Tibial nerve (tissue), 4 donors: ENCODE results near the gene KRT72. TPM values are rescaled to one million over a fixed set of nuclear protein-coding genes. Genes with fewer than 3 reads are reported as not detected.

Source experiments
- DNase-seq, 2 donors: peaks; one replicate each; pipeline ENCODE4 v3.0.0-alpha.2; 2019; ENCODE audit warnings: low spot score in 2 of 2
- H3K27ac ChIP-seq, 4 donors: fragments of 200-600 bp; sonication (generic) in 3 of 4; one replicate each; pipeline ENCODE4 v1.5.1; 2017 to 2019; ENCODE audit warnings: mild to moderate bottlenecking in 1 of 4
- H3K27me3 ChIP-seq, 2 donors: fragments of 200-600 bp; sonication (generic) in 1 of 2; one replicate each; pipeline versions ENCODE4 v1.5.1 to v1.6.0; 2017 to 2019
- H3K36me3 ChIP-seq, 3 donors: fragments of 200-600 bp; sonication (generic); one replicate each; pipeline ENCODE4 v1.5.1; 2018 to 2019
- H3K4me1 ChIP-seq, 4 donors: fragments of 200-600 bp; sonication (generic) in 3 of 4; one replicate each; pipeline ENCODE4 v1.5.1; 2017 to 2019
- H3K4me3 ChIP-seq, 4 donors: fragments of 200-600 bp; sonication (generic) in 3 of 4; one replicate each; pipeline ENCODE4 v1.5.1; 2017 to 2019; ENCODE audit warnings: mild to moderate bottlenecking in 1 of 4, moderate library complexity in 1 of 4
- H3K9me3 ChIP-seq, 4 donors: fragments of 200-600 bp; sonication (generic) in 3 of 4; one replicate each; pipeline ENCODE4 v1.5.1; 2017 to 2019
- EP300 ChIP-seq, 2 donors: sonication (generic); formaldehyde crosslinking; IDR thresholded peaks; one replicate each; pipeline ENCODE4 v1.6.1; 2017; ENCODE audit warnings: antibody characterized with exemption in 2 of 2, mild to moderate bottlenecking in 1 of 2
- POLR2A ChIP-seq, 2 donors: fragments of 450-650 bp; IDR thresholded peaks; one replicate each; pipeline ENCODE4 v1.6.1; 2017; ENCODE audit warnings: antibody characterized with exemption in 2 of 2, mild to moderate bottlenecking in 2 of 2, moderate library complexity in 2 of 2
- WGBS, 2 donors: methylation state at CpG; one replicate each; pipeline ENCODE4 v1.1.5; 2018; 5-methylcytosine and 5-hydroxymethylcytosine counted together
- total RNA-seq, 4 donors: library from RNA; depleted of rRNA; stranded (reverse); fragments of >200 nt; gene quantifications; one replicate each; pipeline ENCODE4 v1.1.0, GENCODE V29; 2016
- TF ChIP-seq, protein P1 (sequence below), 5 experiments: fragments of 200-600 bp in 3 of 5; fragments of 450-650 bp in 2 of 5; sonication (generic) in 3 of 5; IDR thresholded peaks; one replicate each; pipeline ENCODE4 v1.5.1; 2016 to 2019; ENCODE audit warnings: antibody characterized with exemption in 5 of 5, mild to moderate bottlenecking in 3 of 5, moderate library complexity in 2 of 5

Gene KRT72
- total RNA-seq, 4 donors from 2014 or later, result not detected

DNA sequence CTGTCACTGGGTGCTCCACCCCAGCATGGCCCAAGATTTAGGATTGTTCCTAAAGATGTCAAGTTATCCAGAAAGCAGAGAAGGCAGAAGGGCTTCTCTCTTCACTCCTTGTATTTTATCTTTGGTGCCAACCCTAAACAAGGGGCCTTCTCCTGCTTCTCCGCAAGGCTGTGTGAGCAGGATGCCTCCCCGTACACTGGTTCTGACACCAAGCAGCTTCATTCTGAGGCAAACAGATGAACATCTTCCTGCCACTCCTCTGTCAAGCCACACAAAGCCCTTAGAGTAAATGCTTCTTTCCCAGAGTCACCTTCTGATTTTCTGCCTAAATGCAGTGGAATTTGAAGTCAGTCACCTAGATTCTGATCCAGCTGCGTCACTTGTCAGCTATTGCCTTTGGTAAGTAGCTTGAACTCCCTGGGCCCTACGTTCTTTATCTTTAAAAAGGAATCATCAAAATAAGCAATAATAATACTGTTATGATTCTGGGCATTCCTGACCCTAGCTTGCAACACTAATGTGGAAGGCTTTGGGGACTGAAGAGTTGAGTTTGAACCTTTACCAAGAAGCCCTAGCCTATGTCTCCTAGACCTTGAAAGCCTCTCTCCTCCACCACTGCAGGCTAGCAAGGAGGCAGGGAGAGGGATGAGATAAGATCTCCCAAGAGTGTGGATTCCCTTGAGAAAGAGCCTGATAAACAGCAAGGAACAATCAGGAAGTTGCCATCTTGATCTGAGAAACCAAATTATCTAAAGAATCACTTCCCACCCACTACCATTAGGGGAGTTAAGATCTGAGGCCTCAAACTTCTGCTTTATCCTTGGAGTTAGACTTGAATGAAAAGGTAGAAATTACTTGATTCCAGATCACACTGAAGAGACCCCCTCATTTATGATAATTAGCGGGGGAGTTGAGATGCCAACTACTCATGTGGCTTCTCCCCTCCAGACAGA, 11.4 kb upstream of the KRT72 start:
- Histone ChIP-seq H3K4me1 (no peaks in the 10 kb centered on the region), H3K27ac (no peak overlapping the region), H3K9me3 (no peaks in the 10 kb centered on the region), H3K36me3 (no peaks in the 10 kb centered on the region), H3K4me3 (no peak overlapping the region), H3K27me3 (peaks cover 0 to 21% of the 10 kb centered on the region in 2 donors)
- WGBS, 2 donors, result 81 to 90% methylated on average over 5 of the region's 5 CpGs
- TF ChIP-seq EP300 (IDR thresholded peaks at IDR 0.05) (no peak), POLR2A (IDR thresholded peaks at IDR 0.05) (no peak)
- TF ChIP-seq, protein P1, sequence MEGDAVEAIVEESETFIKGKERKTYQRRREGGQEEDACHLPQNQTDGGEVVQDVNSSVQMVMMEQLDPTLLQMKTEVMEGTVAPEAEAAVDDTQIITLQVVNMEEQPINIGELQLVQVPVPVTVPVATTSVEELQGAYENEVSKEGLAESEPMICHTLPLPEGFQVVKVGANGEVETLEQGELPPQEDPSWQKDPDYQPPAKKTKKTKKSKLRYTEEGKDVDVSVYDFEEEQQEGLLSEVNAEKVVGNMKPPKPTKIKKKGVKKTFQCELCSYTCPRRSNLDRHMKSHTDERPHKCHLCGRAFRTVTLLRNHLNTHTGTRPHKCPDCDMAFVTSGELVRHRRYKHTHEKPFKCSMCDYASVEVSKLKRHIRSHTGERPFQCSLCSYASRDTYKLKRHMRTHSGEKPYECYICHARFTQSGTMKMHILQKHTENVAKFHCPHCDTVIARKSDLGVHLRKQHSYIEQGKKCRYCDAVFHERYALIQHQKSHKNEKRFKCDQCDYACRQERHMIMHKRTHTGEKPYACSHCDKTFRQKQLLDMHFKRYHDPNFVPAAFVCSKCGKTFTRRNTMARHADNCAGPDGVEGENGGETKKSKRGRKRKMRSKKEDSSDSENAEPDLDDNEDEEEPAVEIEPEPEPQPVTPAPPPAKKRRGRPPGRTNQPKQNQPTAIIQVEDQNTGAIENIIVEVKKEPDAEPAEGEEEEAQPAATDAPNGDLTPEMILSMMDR (IDR thresholded peaks at IDR 0.05), result no peak
- no peak for DNase-seq

DNA sequence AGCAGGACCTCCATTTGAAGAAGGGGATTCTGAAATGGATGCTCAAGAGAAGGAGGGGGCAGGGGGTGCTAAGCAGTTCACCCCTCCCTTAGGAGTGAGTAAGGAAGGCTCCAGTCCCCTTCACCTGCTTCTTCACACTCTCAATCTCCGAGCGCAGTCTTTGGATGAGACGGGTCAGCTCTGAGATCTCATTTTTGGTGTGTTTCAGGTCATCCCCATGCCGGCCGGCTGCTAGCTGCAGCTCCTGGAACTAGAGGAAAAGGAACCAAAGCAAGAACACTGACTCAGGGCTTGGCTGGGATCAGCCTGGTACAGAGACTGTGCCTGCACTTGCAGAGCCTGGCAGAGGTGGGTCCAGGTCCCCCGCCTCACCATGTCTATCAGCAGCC, 9.8 kb upstream of the KRT72 start:
- Histone ChIP-seq H3K27me3 (peaks cover 0 to 21% of the 10 kb centered on the region in 2 donors), H3K27ac (no peak overlapping the region), H3K4me1 (no peaks in the 10 kb centered on the region), H3K4me3 (no peak overlapping the region), H3K36me3 (no peaks in the 10 kb centered on the region), H3K9me3 (no peaks in the 10 kb centered on the region)
- DNase-seq, result no peak
- TF ChIP-seq, protein P1 (IDR thresholded peaks at IDR 0.05), result no peak
- no peak for TF ChIP-seq POLR2A (IDR thresholded peaks at IDR 0.05)
- 88 to 97% methylated on average over 6 of the region's 6 CpGs for WGBS, 2 donors

DNA sequence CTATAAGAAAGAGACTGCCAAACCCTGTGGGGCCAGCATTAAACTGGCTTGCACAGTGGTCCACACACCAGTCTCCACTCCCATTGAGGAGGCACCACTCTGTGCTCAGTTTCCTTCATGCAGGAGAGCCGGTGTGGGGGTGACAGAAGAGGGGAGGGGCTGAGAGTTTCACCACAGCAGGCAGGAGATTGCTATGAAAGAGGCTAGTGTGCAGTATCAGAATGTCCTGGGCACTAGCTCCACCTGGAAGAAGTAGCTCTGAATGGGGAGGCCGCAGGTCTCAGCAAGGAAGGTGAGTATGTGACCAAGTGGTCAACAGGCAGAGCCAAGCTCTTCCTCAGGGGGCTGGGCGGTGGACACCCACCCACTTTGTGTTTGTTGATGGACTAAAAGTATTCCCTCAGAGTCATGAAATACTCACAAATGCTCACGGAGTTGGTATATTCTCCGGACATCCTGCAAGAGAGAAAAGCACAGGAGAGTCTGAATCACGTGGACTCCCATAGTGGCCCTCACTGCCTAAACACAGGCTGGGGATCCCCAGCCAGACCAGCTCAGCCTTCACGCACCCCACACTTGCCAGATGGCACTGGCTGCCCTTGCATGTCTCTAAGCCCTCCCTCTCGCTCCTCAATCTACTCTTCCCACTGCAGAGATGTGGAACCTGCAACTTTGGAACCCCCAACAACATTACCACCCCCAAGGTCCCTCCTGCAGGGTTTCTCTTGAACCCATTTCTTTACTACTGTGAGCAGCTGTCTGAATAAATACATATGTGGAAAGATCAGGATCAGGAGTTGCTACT, 7.8 kb upstream of the KRT72 start:
- Histone ChIP-seq H3K27ac (no peak overlapping the region), H3K9me3 (no peaks in the 10 kb centered on the region), H3K4me3 (no peak overlapping the region), H3K36me3 (no peaks in the 10 kb centered on the region), H3K4me1 (no peaks in the 10 kb centered on the region), H3K27me3 (peaks cover 0 to 21% of the 10 kb centered on the region in 2 donors)
- 75 to 77% methylated on average over 8 of the region's 8 CpGs for WGBS, 2 donors
- no peak for DNase-seq
- TF ChIP-seq EP300 (IDR thresholded peaks at IDR 0.05), result no peak
- TF ChIP-seq, protein P1 (IDR thresholded peaks at IDR 0.05), result no peak
- no peak for TF ChIP-seq POLR2A (IDR thresholded peaks at IDR 0.05)

- DNase-seq, result no peak
- peaks cover 0 to 21% of the 10 kb centered on the region in 2 donors for H3K27me3 ChIP-seq
- 70 to 77% methylated on average over 6 of the region's 6 CpGs for WGBS, 2 donors
These were observed 6.9 kb upstream of the KRT72 start for GRCh38 chr12:52608161-52608560.

More at GRCh38 chr12:52608161-52608560, 6.9 kb upstream of the KRT72 start:
- no peaks in the 10 kb centered on the region for H3K4me1 ChIP-seq
- H3K9me3 ChIP-seq, result no peaks in the 10 kb centered on the region
- H3K4me3 ChIP-seq, result no peak overlapping the region
- H3K36me3 ChIP-seq, result no peaks in the 10 kb centered on the region
- TF ChIP-seq POLR2A (IDR thresholded peaks at IDR 0.05), result no peak
- no peak for TF ChIP-seq EP300 (IDR thresholded peaks at IDR 0.05)
- TF ChIP-seq, protein P1 (IDR thresholded peaks at IDR 0.05), result no peak
- no peak overlapping the region for H3K27ac ChIP-seq
